Activated CD8-positive, alpha-beta memory T cell treated with anti-CD3 and anti-CD28 coated beads, Interleukin-2, amount 10 ng/mL, durations not matched to agents 7 days and 5 days (primary cell): ENCODE measurements around the gene SEMA3D. TPM values are rescaled to one million over a fixed set of nuclear protein-coding genes. Genes with fewer than 3 reads are reported as not detected.

ENCODE experiments used
- ATAC-seq: fragments of 150-1000 bp; cut with Tn5 transposase; one replicate; pipeline ENCODE4 v1.10.0; 2021; ENCODE audit warnings: moderate library complexity
- CTCF ChIA-PET: fragments of 350-600 bp; sonication (Branson Sonifier 250); formaldehyde crosslinking; loops from one replicate; lab custom pipeline; 2021; ENCODE audit warnings: antibody characterized with exemption; lab: Charles Lee
- DNase-seq: peaks from one replicate; pipeline ENCODE4 v3.0.0-alpha.2; 2020
- H3K27ac Mint-ChIP-seq: one replicate; pipeline ENCODE4 v1.8.0; 2021; ENCODE audit warnings: mild to moderate bottlenecking, mixed read lengths
- H3K27me3 Mint-ChIP-seq: one replicate; pipeline ENCODE4 v1.8.0; 2021; ENCODE audit warnings: mixed read lengths
- H3K36me3 Mint-ChIP-seq: one replicate; pipeline ENCODE4 v1.8.0; 2021; ENCODE audit warnings: mild to moderate bottlenecking, mixed read lengths
- H3K4me1 Mint-ChIP-seq: one replicate; pipeline ENCODE4 v1.8.0; 2021; ENCODE audit warnings: mixed read lengths
- H3K4me3 Mint-ChIP-seq: one replicate; pipeline ENCODE4 v1.8.0; 2021; ENCODE audit warnings: mild to moderate bottlenecking, moderate library complexity, mixed read lengths
- H3K9me3 Mint-ChIP-seq: one replicate; pipeline ENCODE4 v1.8.0; 2022; ENCODE audit warnings: low read depth, mixed read lengths
- total RNA-seq, 2 experiments: library from RNA; stranded (reverse); gene quantifications; one replicate each; pipeline ENCODE4 v1.2.3, GENCODE V29; 2021

Gene SEMA3D
- total RNA-seq, 2 experiments from 2014 or later = not detected

DNA sequence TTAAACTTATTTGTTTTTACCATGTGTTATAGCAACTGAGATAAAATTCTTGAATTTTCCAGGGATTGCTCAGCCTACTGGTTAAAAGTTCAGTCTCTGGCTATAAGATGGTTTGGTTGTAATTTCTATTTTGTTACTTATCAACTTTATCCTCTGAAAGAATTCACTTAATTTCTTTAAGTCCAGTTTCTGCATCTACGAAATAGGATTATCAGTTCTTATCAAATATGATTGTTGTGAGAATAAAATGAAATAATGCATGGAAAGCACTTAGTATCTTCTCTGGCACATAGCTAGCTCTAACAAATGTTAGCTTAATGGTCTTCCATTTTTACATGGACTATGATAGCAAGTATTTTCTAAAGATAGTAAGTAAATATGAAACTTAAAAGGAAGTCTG is 53.3 kb downstream of the SEMA3D start:
- no peaks in the 10 kb centered on the region for H3K4me1 Mint-ChIP-seq
- no peaks in the 10 kb centered on the region for H3K27me3 Mint-ChIP-seq
- CTCF ChIA-PET = no interaction called here
- H3K36me3 Mint-ChIP-seq = no peaks in the 10 kb centered on the region
- H3K4me3 Mint-ChIP-seq = no peak overlapping the region
- ATAC-seq = no peak
- H3K9me3 Mint-ChIP-seq = no peaks in the 10 kb centered on the region
- DNase-seq = no peak
- H3K27ac Mint-ChIP-seq = no peak overlapping the region

DNA sequence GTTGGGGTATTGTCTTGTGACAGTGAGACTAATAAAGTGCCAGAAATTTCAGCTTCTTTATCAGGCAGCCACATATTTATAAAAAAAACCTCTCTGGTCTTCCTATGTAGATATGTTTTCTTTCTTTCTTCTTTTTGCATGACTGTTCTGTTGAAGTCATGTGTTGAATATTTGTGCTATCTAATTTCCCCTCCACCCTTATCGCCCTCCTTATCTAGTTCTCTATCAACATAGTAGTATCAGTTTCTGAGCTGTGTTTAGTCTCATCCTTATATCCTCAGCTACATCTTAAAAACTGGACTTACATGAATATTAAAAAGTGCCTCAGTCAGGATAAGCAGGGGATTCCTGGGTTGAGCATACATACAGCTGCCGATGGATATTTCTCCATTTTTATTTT is 53.9 kb downstream of the SEMA3D start:
- Mint-ChIP-seq H3K4me3 (no peak overlapping the region), H3K9me3 (no peaks in the 10 kb centered on the region), H3K36me3 (no peaks in the 10 kb centered on the region), H3K4me1 (no peaks in the 10 kb centered on the region), H3K27me3 (no peaks in the 10 kb centered on the region), H3K27ac (no peak overlapping the region)
- DNase-seq (no peak), ATAC-seq (no peak)
- CTCF ChIA-PET = no interaction called here

DNA sequence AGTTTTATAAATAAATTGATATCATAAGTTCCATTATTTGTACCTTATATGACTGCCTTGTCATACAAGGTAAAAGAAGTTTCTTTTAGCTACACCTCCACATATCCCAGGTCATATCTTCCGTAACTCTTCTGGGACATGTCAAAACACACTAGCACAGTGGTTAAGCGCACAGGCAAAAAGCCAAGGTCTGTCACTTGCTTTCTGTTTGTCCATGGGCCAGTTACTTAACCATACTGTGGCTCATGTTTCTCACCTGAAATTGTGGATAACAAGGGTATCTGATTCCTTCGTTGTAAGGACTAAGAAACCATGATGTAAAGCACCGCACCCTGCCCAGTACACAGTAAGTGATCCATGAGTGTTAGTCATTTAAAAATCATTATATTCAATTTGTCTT is 56.2 kb downstream of the SEMA3D start:
- Mint-ChIP-seq H3K27me3 (no peaks in the 10 kb centered on the region), H3K4me3 (no peak overlapping the region), H3K36me3 (no peaks in the 10 kb centered on the region), H3K27ac (no peak overlapping the region), H3K9me3 (no peaks in the 10 kb centered on the region), H3K4me1 (no peaks in the 10 kb centered on the region)
- CTCF ChIA-PET = no interaction called here
- DNase-seq (no peak), ATAC-seq (no peak)

DNA sequence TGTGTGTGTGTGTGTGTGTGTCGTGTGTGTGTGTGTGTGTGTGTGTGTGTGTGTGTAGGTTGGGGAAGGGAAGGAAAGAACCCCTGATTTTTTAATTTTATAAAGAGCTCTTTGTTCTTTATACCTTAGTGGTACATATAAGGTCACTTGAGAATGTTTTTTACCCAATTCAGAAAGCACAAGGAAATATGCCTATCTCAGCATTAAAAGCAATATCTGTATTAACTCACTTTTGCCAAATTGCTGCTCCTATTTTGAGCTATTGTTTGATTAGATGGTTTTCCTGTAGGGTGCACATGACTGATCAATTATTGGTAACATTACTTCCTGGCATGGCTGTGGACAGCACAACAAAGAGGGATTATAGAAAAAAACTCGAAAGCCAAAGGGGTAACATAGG is 60.5 kb downstream of the SEMA3D start:
- Mint-ChIP-seq H3K36me3 (no peaks in the 10 kb centered on the region), H3K27me3 (no peaks in the 10 kb centered on the region), H3K27ac (no peak overlapping the region), H3K4me3 (no peak overlapping the region), H3K9me3 (no peaks in the 10 kb centered on the region), H3K4me1 (no peaks in the 10 kb centered on the region)
- no peak for DNase-seq
- no peak for ATAC-seq
- CTCF ChIA-PET = no interaction called here

DNA sequence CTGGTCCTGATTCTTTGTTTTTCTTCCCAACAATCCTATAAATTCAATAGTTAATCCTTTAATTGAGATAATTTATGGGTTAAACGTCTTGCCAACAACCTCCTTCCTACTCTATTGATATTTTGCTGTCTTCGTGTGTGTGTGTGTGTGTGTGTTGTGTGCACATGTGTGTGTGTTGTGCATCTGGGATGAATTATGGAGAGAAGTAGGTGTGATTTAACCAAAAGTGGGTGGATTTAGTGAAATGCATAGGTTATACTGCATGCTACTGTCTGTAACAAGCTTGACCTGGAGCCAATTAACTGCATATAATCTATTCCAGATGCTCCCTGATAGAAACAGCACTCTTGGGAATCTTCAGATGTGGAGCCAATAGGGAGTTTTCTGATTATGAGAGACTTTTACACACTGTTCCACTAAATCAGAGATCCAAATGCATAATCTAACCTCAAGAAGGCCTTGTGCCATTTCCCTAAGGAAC is 61.2 kb downstream of the SEMA3D start:
- CTCF ChIA-PET = no interaction called here
- no peak overlapping the region for H3K27ac Mint-ChIP-seq
- no peaks in the 10 kb centered on the region for H3K36me3 Mint-ChIP-seq
- no peaks in the 10 kb centered on the region for H3K27me3 Mint-ChIP-seq
- ATAC-seq = no peak
- no peaks in the 10 kb centered on the region for H3K9me3 Mint-ChIP-seq
- no peak overlapping the region for H3K4me3 Mint-ChIP-seq
- no peak for DNase-seq
- no peaks in the 10 kb centered on the region for H3K4me1 Mint-ChIP-seq

DNA sequence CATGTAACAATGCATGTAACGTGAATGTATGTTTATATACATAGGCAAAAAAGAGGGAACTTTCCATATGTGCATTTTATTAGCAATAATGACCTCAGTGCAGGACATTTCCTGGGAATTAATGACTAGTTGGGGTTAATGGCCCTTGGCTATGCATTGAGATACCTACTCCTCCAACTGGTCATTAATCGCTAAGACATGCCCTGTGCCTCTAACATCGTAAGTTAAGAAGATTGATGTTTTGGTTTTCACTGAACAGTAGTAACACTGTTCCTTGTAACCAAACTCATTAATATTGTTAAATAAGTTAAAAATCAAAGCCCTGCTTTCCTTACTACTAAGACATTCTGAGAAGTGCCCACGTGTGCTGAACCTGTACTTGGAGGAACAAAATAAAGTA is 61.7 kb downstream of the SEMA3D start:
- Mint-ChIP-seq H3K4me3 (no peak overlapping the region), H3K27ac (no peak overlapping the region), H3K4me1 (no peaks in the 10 kb centered on the region), H3K27me3 (no peaks in the 10 kb centered on the region), H3K36me3 (no peaks in the 10 kb centered on the region), H3K9me3 (no peaks in the 10 kb centered on the region)
- no peak for ATAC-seq
- CTCF ChIA-PET = no interaction called here
- DNase-seq = no peak

DNA sequence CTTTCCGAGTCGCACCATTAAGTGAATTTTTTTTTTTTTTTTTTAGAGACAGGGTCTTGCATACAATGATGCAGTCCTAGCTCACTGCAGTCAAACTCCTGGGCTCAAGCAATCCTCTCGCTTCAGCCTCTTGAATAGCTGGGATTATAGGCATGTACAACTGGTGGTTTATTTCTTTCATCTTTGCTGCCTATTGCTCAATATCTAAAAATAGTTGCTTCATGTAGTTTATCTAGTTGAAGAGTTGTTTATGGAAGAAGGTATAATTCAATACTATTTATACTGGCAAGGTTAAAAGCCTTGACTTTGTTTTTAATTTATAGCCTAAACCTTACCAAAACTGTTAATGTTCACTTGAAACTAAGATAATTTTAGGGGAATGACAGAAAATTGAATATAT is 66.9 kb downstream of the SEMA3D start:
- H3K4me3 Mint-ChIP-seq = no peak overlapping the region
- CTCF ChIA-PET = no interaction called here
- DNase-seq = no peak
- H3K27ac Mint-ChIP-seq = no peak overlapping the region
- H3K9me3 Mint-ChIP-seq = peaks cover 3% of the 10 kb centered on the region
- no peaks in the 10 kb centered on the region for H3K27me3 Mint-ChIP-seq
- H3K4me1 Mint-ChIP-seq = no peaks in the 10 kb centered on the region
- no peak for ATAC-seq
- H3K36me3 Mint-ChIP-seq = no peaks in the 10 kb centered on the region

DNA sequence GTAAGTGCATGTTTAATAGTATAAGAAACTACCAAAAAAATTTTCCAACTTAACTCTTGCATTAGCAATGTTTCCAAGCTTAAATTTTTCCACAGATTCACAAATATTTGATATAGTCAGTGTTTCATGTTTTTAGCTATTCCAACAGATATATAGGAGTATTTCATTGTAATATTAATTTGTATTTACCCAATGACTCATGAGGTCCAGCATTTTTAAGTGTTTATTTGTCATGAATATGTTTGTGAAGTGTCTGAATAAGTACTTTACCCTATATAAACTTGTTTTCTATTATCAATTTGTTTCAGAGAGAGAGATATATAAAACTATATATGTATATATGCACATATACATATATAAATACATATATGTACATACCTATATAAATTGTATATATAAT is 71.0 kb downstream of the SEMA3D start:
- Mint-ChIP-seq H3K4me3 (no peak overlapping the region), H3K9me3 (peaks cover 3% of the 10 kb centered on the region), H3K4me1 (no peaks in the 10 kb centered on the region), H3K27ac (no peak overlapping the region), H3K36me3 (no peaks in the 10 kb centered on the region), H3K27me3 (no peaks in the 10 kb centered on the region)
- CTCF ChIA-PET = no interaction called here
- DNase-seq = no peak
- ATAC-seq = no peak

DNA sequence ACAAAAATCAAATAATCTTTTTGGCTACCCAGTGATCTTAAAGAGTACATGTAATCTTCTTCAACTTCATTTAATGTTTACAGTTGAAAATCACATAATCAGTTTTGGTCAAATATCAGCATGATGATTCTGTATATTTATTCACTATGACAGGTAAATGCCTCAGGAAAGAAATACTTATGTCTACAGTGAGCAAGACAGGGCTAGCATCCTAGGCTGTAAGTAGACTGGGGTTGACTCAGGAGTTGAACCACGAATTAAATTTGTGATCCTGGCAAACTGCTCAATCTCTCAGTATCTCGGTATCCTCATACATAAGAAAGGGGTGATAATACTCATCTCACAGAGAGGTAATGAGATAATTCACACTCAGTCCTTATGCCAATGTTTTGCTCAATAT is 71.8 kb downstream of the SEMA3D start:
- Mint-ChIP-seq H3K36me3 (no peaks in the 10 kb centered on the region), H3K27me3 (no peaks in the 10 kb centered on the region), H3K9me3 (peaks cover 3% of the 10 kb centered on the region), H3K4me1 (no peaks in the 10 kb centered on the region), H3K4me3 (no peak overlapping the region), H3K27ac (no peak overlapping the region)
- DNase-seq (no peak), ATAC-seq (no peak)
- CTCF ChIA-PET = no interaction called here

DNA sequence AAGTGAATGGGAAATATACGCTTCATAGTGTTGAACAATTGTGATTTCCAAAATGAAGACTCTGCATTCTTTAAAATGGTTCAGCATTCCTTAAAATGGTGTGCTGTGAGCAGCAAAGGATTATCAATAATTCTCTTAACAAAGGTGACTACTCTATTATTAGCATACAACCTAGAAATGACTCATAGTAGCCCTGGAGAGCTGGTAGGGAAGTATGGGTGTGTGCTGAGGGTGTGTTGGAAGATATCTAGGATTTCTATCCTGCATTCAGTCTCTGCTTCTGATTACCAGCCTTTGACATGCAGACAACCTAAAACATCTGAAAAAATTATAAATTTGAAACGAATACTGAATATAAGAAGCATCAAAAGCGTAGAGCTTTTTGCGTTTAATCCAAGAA is 72.5 kb downstream of the SEMA3D start:
- H3K4me3 Mint-ChIP-seq = no peak overlapping the region
- H3K9me3 Mint-ChIP-seq = peaks cover 3% of the 10 kb centered on the region
- CTCF ChIA-PET = no interaction called here

DNA sequence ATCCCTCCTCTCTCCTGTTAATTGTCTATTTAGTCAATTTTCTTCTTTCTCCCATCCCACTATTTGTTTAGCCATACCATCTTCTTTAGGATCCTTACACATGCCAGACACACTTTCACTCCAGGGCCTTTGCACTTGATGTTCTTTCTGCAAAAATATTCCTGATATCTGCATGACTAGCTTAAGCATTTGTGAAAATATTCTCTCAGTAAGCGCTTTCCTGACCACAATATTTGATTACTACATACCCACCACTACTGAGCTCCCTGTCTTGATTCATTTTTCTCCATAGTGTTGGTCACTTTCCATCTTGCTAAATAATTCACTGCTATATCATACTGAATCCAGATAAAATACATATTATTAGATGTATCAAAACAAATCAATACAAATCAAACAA is 75.1 kb downstream of the SEMA3D start:
- no peak overlapping the region for H3K4me3 Mint-ChIP-seq
- no peaks in the 10 kb centered on the region for H3K4me1 Mint-ChIP-seq
- H3K27me3 Mint-ChIP-seq = no peaks in the 10 kb centered on the region
- CTCF ChIA-PET = no interaction called here
- H3K9me3 Mint-ChIP-seq = peaks cover 4% of the 10 kb centered on the region
- H3K36me3 Mint-ChIP-seq = no peaks in the 10 kb centered on the region
- no peak for ATAC-seq
- no peak for DNase-seq
- H3K27ac Mint-ChIP-seq = no peak overlapping the region

More for the DNA sequence above, 72.5 kb downstream of the SEMA3D start:
- Mint-ChIP-seq H3K27ac (no peak overlapping the region), H3K4me1 (no peaks in the 10 kb centered on the region), H3K27me3 (no peaks in the 10 kb centered on the region), H3K36me3 (no peaks in the 10 kb centered on the region)
- DNase-seq = no peak
- no peak for ATAC-seq

DNA sequence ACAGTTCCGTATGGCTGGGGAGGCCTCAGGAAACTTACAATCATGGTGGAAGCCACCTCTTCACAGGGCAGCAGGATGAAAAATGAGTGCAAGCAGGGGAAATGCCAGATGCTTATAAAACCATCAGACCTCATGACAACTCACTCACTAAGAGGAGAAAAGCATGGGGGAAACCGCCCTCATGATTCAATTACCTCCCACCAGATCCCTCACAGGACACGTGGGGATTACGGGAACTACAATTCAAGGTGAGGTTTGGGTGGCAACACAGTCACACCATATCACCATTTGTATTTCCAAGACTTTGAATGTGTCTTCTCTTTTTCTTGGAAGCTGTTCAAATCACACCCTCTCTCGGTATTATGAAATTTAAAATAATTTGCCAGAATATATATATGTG is 80.1 kb downstream of the SEMA3D start:
- DNase-seq (no peak), ATAC-seq (no peak)
- Mint-ChIP-seq H3K27me3 (no peaks in the 10 kb centered on the region), H3K4me1 (no peaks in the 10 kb centered on the region), H3K4me3 (no peak overlapping the region), H3K27ac (no peak overlapping the region), H3K9me3 (peaks cover 4% of the 10 kb centered on the region), H3K36me3 (no peaks in the 10 kb centered on the region)
- CTCF ChIA-PET = no interaction called here

DNA sequence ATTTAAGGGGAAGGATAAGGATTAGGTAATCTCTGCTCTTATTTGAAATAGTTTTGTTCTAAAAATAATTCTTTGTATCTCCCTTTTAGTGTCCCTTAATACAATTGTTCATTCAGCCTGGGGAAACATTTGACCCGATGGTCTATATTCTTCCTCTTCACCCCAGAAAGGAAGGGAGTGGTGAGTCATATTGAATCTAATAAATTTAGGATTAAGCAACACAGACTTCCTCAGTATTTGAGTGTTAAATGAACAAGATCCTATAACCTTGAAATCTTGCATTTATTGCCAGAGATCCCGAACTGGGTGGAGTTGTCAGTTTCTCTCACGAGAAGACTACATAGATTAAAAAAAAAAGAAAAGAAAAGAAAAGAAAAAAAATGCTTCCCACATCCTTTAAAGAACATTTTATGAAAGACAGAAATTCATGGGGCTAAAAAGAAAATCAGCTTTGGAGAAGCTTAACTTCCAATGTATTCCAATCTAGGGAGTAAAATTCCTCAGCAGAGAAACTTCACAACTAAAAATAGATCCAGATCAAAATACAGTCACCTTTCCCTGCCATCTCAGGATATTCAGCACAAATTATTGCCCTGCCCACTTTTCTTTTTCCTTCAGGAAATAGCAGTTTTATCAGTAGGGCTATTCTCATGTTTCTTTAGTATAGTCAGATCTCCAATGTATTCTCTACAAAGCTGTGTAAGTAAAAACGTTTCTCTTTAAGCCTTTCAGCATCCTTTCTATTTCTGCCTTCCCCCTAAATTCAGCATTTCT is 82.2 kb downstream of the SEMA3D start:
- ATAC-seq (no peak), DNase-seq (no peak)
- Mint-ChIP-seq H3K4me1 (no peaks in the 10 kb centered on the region), H3K36me3 (no peaks in the 10 kb centered on the region), H3K4me3 (no peak overlapping the region), H3K27me3 (no peaks in the 10 kb centered on the region), H3K27ac (no peak overlapping the region), H3K9me3 (peaks cover 4% of the 10 kb centered on the region)
- CTCF ChIA-PET = no interaction called here

DNA sequence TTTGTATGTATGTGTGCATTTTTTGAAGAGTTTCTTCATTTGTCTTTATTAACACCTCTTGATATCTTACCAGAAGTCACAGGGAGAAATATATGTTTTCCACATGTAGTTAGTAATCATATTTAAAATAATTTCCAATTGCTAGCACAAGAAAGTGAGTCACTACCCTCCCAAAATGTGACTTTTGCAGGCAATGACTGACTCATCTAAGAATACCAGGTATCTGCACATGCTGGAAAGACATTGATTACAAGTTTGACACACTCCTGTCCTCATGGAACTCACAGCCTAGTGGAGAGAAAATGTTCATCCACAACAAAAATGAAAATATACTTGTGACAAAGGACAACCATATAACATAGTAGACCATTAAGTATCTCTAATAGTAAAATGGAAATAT is 82.9 kb downstream of the SEMA3D start:
- ATAC-seq (no peak), DNase-seq (no peak)
- no peaks in the 10 kb centered on the region for H3K27me3 Mint-ChIP-seq
- CTCF ChIA-PET = no interaction called here
- H3K27ac Mint-ChIP-seq = no peak overlapping the region
- H3K4me3 Mint-ChIP-seq = no peak overlapping the region
- H3K9me3 Mint-ChIP-seq = peaks cover 4% of the 10 kb centered on the region
- H3K4me1 Mint-ChIP-seq = no peaks in the 10 kb centered on the region
- H3K36me3 Mint-ChIP-seq = no peaks in the 10 kb centered on the region
